ENCODE data around the gene SV2B. TPM values are rescaled to one million over a fixed set of nuclear protein-coding genes. Genes with fewer than 3 reads are reported as not detected.

SV2B gene
- total and polyA plus RNA-seq, 2 donors (not counting 1 experiment from before 2014, with no cell fraction given), result not detected

GRCh38 chr15:91200101-91200754 is 100.2 kb downstream of the SV2B start:
- H3K36me3 ChIP-seq (replicated peaks in 1 of 2; ENCODE audit: control extremely low read depth in 1 of 2, control insufficient read depth in 1 of 2, extremely low read depth in 1 of 2, insufficient read depth in 2 of 2, low read length in 1 of 2), result no peaks in the 10 kb centered on the region
- no peaks in the 10 kb centered on the region for H3K79me2 ChIP-seq (ENCODE audit: control insufficient read depth, insufficient read depth, low read length)
- no peaks in the 10 kb centered on the region for H3K4me1 Mint-ChIP-seq
- peaks cover 0 to under 1% (median 0%) of the 10 kb centered on the region in 4 experiments for H3K27me3 ChIP-seq (replicated peaks in 1 of 4; ENCODE audit: control extremely low read depth in 1 of 4, control insufficient read depth in 3 of 4, insufficient read depth in 4 of 4, low read length in 3 of 4)
- no peaks in the 10 kb centered on the region for H4K20me1 ChIP-seq (ENCODE audit: control insufficient read depth, insufficient read depth, low read length, poor library complexity, severe bottlenecking)
- no peaks in the 10 kb centered on the region for H3K9me3 Mint-ChIP-seq (ENCODE audit: insufficient read depth)
- H3K9ac ChIP-seq (ENCODE audit: low read length), result no peak overlapping the region
- no peak overlapping the region for H3K4me2 ChIP-seq (replicated peaks; ENCODE audit: low read depth, low read length, poor library complexity, severe bottlenecking)
- ATAC-seq (ENCODE audit: low read depth) (no peak), DNase-seq (no peak)
- 90% methylated on average over 3 of the region's 5 CpGs for WGBS (ENCODE audit: insufficient coverage)
- no peaks in the 10 kb centered on the region for H3K9me3 ChIP-seq (ENCODE audit: control extremely low read depth in 1 of 3, control insufficient read depth in 2 of 3, insufficient read depth in 1 of 3, low read length in 2 of 3)
- H3K4me3 ChIP-seq (ENCODE audit: control extremely low read depth in 1 of 5, extremely low read depth in 1 of 5, insufficient read depth in 1 of 5, low read depth in 2 of 5, low read length in 4 of 5), result no peak overlapping the region
- H3K27ac ChIP-seq (ENCODE audit: low read length in 2 of 2), result no peak overlapping the region
- H2AFZ ChIP-seq (ENCODE audit: insufficient read depth, low read depth, low read length, poor library complexity, severe bottlenecking), result no peak overlapping the region
- intact Hi-C loops (cut with micrococcal nuclease), result no loop called here
- no peaks in the 10 kb centered on the region for H3K4me1 ChIP-seq (ENCODE audit: control insufficient read depth in 2 of 2, insufficient read depth in 2 of 2, low read length in 2 of 2)
- no peak for TF ChIP-seq CTCF (IDR thresholded peaks at IDR 0.05)
- no peak for TF ChIP-seq EZH2 (IDR thresholded peaks at IDR 0.05; ENCODE audit: borderline replicate concordance, insufficient read depth, low read depth, low read length, poor library complexity, severe bottlenecking)
- POLR2A ChIA-PET, result no interaction called here
- CTCF ChIA-PET, result no interaction called here
- H3K27ac Mint-ChIP-seq, result no peak overlapping the region
- peaks cover 22% of the 10 kb centered on the region for H3K27me3 Mint-ChIP-seq
- no peak overlapping the region for H3K4me3 Mint-ChIP-seq

GRCh38 chr15:91202510-91203102 is 102.5 kb downstream of the SV2B start:
- ATAC-seq (ENCODE audit: low read depth) (no peak), DNase-seq (no peak)
- Histone ChIP-seq H3K79me2 (ENCODE audit: control insufficient read depth, insufficient read depth, low read length) (no peaks in the 10 kb centered on the region), H3K4me1 (ENCODE audit: control insufficient read depth in 2 of 2, insufficient read depth in 2 of 2, low read length in 2 of 2) (no peaks in the 10 kb centered on the region), H3K36me3 (replicated peaks in 1 of 2; ENCODE audit: control extremely low read depth in 1 of 2, control insufficient read depth in 1 of 2, extremely low read depth in 1 of 2, insufficient read depth in 2 of 2, low read length in 1 of 2) (no peaks in the 10 kb centered on the region), H3K9ac (ENCODE audit: low read length) (no peak overlapping the region), H4K20me1 (ENCODE audit: control insufficient read depth, insufficient read depth, low read length, poor library complexity, severe bottlenecking) (no peaks in the 10 kb centered on the region), H2AFZ (ENCODE audit: insufficient read depth, low read depth, low read length, poor library complexity, severe bottlenecking) (no peak overlapping the region), H3K27ac (ENCODE audit: low read length in 2 of 2) (no peak overlapping the region), H3K27me3 (replicated peaks in 1 of 4; ENCODE audit: control extremely low read depth in 1 of 4, control insufficient read depth in 3 of 4, insufficient read depth in 4 of 4, low read length in 3 of 4) (peaks cover 0 to 5% (median 0%) of the 10 kb centered on the region in 4 experiments), H3K4me2 (replicated peaks; ENCODE audit: low read depth, low read length, poor library complexity, severe bottlenecking) (no peak overlapping the region), H3K9me3 (ENCODE audit: control extremely low read depth in 1 of 3, control insufficient read depth in 2 of 3, insufficient read depth in 1 of 3, low read length in 2 of 3) (no peaks in the 10 kb centered on the region), H3K4me3 (ENCODE audit: control extremely low read depth in 1 of 5, extremely low read depth in 1 of 5, insufficient read depth in 1 of 5, low read depth in 2 of 5, low read length in 4 of 5) (no peak overlapping the region)
- POLR2A ChIA-PET, result no interaction called here
- CTCF ChIA-PET, result no interaction called here
- Mint-ChIP-seq H3K4me3 (no peak overlapping the region), H3K9me3 (ENCODE audit: insufficient read depth) (no peaks in the 10 kb centered on the region), H3K27ac (no peak overlapping the region), H3K27me3 (peaks cover 30% of the 10 kb centered on the region), H3K4me1 (no peaks in the 10 kb centered on the region)
- TF ChIP-seq EZH2 (IDR thresholded peaks at IDR 0.05; ENCODE audit: borderline replicate concordance, insufficient read depth, low read depth, low read length, poor library complexity, severe bottlenecking) (no peak), CTCF (IDR thresholded peaks at IDR 0.05) (no peak)
- intact Hi-C loops (cut with micrococcal nuclease), result no loop called here

Data from B cell (primary cell).